ENCODE data around the gene RNF227.

Gene RNF227

GRCh38 chr17:7950578-7950977, 34.5 kb upstream of the RNF227 start:
- no peak for DNase-seq (ENCODE audit: extremely low read depth, low read depth)
- TF ChIP-seq CTCF (IDR thresholded peaks at IDR 0.05; ENCODE audit: low read depth, low read length), result no peak

- DNase-seq (ENCODE audit: extremely low read depth, low read depth), result no peak
- no peak for TF ChIP-seq CTCF (IDR thresholded peaks at IDR 0.05; ENCODE audit: low read depth, low read length)
Observed at GRCh38 chr17:7947651-7948050, 31.6 kb upstream of the RNF227 start.

- no peak for DNase-seq (ENCODE audit: extremely low read depth, low read depth)
- TF ChIP-seq CTCF (IDR thresholded peaks at IDR 0.05; ENCODE audit: low read depth, low read length), result no peak
Observed at GRCh38 chr17:7946441-7946840, 30.4 kb upstream of the RNF227 start.

- no peak for TF ChIP-seq CTCF (IDR thresholded peaks at IDR 0.05; ENCODE audit: low read depth, low read length)
- DNase-seq (ENCODE audit: extremely low read depth, low read depth), result no peak
Observed at GRCh38 chr17:7945651-7946050, 29.6 kb upstream of the RNF227 start.

- no peak for TF ChIP-seq CTCF (IDR thresholded peaks at IDR 0.05; ENCODE audit: low read depth, low read length)
- DNase-seq (ENCODE audit: extremely low read depth, low read depth), result no peak
Observed at GRCh38 chr17:7944326-7944725, 28.2 kb upstream of the RNF227 start.

- no peak for DNase-seq (ENCODE audit: extremely low read depth, low read depth)
- TF ChIP-seq CTCF (IDR thresholded peaks at IDR 0.05; ENCODE audit: low read depth, low read length), result no peak
Observed at GRCh38 chr17:7943291-7943690, 27.2 kb upstream of the RNF227 start.

GRCh38 chr17:7940743-7941142, 24.7 kb upstream of the RNF227 start:
- TF ChIP-seq CTCF (IDR thresholded peaks at IDR 0.05; ENCODE audit: low read depth, low read length), result no peak
- DNase-seq (ENCODE audit: extremely low read depth, low read depth), result no peak

Measured in AG09319 (cell line).